ENCODE measurements around the gene PRRT1.
A peak's percentile ranks its signal among the peaks of the same experiment; 100 is the strongest.

PRRT1 gene

GRCh38 chr6:32173051-32173727 is 21.4 kb upstream of the PRRT1 start:
- no peak for DNase-seq

DNA sequence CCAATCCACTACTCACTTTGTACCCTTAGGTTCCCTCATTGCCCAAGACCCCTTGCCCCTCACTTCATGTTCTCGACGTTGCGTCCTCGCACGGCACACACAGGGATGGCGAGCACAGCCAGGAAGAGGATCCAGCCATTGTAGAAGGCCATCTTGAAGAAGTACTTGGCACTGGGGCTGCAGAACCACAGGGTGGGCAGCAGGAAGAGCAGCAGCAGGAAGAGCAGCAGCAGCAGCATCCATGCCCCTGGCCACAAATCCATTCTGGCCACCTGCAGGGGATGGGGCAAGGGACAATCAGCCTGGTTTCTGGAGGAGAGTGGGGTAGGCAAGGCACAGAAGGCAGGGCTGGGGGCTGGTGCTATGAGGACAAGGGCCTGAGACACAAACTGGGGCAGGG is 19.5 kb upstream of the PRRT1 start:
- DNase-seq = no peak

DNA sequence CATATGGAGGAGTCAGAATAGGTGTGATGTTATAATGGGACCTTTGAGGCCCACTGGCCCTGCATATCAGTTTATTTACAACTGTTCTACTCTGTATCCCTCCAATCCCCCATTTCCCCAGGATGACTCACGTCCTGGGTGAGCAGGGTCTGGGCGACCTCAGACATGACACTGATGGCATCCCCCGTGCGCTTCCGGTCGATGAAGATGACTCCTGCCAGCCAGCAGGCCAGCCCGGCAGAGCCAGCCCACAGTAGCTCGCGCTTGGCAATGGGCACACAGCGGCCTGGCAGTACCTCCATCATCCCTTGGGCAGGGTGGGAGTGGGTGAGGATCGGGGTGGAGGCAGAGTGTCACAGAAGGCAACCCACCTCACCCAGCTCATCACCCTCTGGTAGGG is 18.6 kb upstream of the PRRT1 start:
- no peak for DNase-seq

DNA sequence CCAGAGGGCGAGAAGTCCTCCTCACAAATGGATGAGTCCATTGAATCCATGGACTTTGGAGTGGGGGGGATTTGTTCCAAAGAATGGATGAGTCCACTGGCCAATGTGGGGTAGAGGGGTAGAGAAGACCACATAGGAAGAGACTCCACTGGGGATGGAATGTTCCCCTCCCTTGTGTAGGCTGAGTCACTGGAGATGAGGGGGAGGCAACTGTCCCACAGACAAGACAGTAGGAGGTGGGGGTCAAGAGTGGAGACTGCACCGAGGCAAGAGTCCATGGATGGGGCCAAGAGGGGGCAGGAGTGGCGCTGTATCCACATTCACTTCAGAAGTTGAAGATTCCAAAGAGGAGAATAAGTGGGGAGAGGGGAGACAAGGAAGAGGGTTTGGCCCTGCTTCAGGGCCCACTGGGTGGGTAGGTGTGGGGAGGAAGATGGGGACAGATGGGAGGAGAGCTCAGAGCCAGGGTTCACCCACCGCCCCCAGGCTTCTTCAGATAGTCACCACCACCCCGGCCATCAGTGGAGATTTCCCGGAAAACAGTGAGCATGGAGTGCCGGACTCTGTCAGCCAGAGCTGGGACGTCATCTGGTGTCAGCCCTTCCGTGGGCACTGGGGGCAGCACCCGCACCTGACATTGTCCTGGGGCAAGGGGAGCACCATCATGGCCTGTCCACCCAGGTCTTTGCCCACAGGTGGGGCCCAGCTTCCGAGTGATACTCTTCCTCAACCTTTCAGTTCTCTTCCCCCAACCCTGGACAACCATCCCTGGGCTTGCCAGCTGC is 17.3 kb upstream of the PRRT1 start:
- DNase-seq = no peak

DNA sequence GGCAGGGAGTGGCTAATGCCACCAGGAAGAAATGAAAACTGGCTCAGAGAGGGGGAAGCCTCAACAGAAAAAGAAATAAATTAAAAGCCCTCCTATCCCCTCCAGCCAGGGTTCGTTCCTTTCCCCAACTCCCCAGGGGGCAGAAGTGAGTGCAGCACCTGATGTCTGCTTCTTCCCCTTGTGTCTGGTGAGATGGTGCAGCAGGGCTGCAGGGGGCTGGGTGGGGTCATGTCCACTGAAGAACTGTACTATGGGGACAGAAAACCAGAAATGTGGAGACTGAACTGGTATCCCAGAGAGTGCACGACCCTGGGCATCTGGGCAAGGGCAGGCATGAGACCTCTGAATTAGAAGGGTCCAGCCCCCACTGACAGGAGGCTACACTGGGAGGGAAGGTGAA is 16.6 kb upstream of the PRRT1 start:
- no peak for DNase-seq

DNA sequence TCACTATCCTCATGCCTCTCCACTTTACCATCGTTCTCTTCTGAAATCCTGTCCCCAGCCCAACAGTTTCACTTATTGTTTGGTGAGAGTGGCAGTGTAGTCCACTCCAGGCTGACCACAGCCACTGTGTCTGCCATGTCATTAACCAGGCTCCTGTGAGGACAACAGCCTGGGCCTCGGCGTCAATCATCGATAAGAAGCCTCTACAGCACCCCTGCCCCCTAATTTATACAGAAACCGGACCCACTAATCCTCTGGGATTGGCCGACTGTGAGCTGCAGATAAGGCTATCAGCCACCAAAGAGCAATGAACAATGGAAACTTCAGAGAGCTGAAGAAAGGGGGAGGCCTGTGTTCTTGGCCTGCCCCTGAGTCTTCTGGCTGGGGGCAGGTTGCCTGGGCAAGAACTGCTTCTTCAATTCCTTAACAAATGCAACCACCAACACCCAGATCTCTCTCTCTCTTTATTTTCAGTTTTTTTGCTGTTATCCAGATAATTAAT is 16.1 kb upstream of the PRRT1 start:
- no peak for DNase-seq

DNA sequence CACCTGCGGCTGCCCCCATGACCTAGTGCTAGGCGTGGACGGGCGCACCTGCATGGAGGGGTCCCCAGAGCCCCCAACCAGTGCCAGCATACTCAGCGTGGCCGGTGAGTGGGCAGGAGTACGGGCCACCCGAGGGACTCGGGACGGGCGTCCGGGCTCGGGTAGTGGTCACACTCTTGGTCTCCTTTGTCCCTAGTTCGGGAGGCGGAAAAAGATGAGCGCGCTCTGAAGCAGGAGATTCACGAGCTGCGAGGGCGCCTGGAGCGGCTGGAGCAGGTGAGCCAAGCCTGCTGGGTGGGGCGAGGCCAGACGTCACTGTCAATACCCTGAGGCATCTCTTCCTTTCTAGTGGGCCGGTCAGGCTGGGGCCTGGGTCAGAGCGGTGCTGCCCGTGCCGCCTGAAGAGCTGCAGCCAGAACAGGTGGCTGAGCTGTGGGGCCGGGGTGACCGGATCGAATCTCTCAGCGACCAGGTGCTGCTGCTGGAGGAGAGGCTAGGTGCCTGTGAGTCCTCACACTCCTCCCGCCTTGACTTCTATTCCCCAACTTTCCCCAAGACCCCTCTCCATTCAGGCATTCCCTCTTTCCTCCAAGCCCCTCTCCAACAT is 15.5 kb upstream of the PRRT1 start:
- no peak for DNase-seq

DNA sequence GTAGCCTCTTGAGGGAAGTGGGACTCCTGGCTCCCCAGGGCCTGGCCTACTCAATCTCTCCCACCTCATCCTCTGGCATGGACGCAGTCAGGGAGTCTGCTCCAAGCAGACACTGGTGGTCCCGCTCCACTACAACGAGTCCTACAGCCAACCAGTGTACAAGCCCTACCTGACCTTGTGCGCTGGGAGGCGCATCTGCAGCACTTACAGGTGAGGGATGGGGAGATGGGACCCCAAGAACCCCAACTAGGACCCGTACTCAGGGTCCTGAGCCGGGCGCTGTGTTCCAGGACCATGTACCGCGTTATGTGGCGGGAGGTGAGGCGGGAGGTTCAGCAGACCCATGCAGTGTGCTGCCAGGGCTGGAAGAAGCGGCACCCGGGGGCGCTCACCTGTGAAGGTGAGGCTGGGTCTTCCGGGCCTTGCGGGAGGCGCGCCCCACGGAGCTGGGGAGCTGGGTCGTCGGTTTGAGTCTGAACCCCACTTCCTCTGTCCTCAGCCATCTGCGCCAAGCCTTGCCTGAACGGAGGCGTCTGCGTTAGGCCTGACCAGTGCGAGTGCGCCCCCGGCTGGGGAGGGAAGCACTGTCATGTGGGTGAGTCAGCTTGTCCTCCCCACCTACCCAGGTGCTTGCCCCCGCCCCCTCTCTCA is 14.8 kb upstream of the PRRT1 start:
- DNase-seq = no peak

GRCh38 chr6:32164295-32164694 is 12.6 kb upstream of the PRRT1 start, which contains the start of gene EGFL8:
EGFL8 (plus strand) TSS chr6:32164595; CDS start chr6:32166166, 1,571 bp downstream.
- no peak for DNase-seq

GRCh38 chr6:32163559-32164258 is 12.0 kb upstream of the PRRT1 start:
- DNase-seq = no peak

DNA sequence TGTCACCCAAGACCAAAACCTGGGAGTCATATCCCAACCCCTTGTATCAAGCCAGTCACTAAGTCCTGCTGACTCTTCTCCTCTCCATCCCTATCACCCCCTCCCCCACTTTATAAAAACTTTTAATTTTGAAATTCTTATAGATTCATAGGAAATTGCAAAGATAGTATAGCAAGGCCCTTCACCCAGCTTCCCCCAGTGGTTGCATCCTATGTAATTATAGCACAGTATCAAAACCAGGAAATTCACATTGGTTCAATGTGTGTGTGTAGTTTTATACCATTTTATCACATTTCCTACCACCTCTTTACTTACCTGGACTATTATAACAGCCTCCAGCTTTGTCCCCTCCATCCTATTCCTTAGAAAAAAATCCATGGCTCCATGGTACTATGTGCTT is 6.3 kb upstream of the PRRT1 start:
- DNase-seq = no peak

DNA sequence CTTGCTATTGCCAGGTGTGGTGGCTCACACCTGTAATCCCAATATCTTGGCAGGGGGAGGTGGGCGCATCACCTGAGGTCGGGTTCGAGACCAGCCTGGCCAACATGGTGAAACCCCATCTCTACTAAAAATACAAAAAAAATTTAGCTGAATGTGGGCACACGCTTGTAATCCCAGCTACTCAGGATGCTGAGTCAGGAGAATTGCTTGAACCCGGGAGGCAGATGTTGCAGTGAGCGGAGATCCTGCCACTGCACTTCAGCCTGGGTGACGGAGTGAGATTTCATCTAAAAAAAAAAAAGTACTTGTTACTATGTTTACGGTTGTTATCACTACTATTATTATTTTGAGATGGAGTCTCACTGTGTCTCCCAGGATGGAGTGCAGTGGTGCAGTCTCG is 5.2 kb upstream of the PRRT1 start:
- no peak for DNase-seq

DNA sequence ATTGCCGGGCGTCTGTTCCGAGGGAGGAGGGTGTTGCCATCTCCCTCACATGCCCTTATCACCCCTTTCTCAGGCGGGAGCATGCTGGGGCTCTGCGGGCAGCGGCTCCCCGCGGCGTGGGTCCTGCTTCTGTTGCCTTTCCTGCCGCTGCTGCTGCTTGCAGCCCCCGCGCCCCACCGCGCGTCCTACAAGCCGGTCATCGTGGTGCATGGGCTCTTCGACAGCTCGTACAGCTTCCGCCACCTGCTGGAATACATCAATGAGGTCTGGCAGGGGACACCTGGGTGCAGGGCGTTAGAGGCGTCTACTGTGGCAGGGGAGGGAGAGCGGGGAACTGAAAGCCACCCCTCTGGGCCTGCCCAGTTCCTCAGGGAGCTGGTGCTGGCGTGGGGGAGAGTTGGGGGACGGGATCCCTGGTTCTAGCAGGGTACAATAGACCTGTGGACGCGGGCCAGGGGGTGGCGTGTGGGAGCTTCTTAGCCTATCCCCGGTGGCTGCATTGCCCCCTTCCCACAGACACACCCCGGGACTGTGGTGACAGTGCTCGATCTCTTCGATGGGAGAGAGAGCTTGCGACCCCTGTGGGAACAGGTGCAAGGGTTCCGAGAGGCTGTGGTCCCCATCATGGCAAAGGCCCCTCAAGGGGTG is 2.9 kb upstream of the PRRT1 start:
- peak; percentile 15 for DNase-seq

DNA sequence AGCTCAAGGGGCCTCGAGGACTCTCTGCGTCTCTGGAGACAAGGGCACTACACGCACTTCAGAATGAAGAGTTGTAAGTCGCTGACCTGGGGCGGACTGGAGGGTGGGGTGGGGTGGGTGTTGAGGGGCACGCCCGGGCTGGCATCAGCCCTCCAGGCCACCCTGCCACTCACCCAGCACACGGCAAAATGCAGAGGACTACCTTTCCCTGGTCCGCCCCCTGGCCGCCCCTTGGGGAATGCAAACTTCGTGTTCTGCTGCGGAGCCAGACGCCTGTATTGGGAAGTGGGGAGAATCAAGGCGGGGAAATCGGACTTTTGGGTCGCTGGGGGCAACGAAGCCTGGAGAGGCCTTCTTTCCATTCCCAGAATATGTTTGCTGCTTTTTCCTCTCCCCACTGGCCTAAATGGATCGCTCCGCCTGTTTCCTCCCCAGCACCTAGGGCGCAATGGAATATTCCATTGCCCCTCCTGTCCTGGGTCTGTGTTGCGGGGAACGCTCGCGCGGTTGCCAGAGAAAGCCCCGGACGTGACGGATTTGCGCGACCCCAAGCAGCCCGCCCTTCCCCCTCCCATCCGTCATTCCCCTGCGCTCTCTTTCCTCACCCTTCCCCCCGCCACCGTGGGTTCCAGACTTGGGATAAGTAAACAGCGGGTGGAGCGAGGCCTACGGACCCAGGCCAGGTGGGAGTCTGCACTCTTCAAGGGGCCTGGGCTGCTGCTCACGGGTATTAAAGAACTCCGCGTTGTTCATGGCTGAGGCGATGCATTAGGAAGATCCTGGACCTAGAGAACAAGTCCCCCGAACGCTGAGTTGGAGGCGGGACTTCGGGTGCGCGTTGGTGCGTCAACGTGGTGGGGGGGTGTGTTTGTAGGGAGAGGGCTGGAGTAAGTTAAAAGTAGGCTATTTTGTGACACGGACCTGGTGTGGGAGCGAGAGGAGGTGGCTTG is 2.1 kb upstream of the PRRT1 start, which contains the start of gene PPT2:
TSS of gene PPT2 (plus strand) at position 578 of the 950 bp plus-strand sequence. CDS start 454 bp downstream, outside the sequence.
- peak; percentile 77 for DNase-seq

DNA sequence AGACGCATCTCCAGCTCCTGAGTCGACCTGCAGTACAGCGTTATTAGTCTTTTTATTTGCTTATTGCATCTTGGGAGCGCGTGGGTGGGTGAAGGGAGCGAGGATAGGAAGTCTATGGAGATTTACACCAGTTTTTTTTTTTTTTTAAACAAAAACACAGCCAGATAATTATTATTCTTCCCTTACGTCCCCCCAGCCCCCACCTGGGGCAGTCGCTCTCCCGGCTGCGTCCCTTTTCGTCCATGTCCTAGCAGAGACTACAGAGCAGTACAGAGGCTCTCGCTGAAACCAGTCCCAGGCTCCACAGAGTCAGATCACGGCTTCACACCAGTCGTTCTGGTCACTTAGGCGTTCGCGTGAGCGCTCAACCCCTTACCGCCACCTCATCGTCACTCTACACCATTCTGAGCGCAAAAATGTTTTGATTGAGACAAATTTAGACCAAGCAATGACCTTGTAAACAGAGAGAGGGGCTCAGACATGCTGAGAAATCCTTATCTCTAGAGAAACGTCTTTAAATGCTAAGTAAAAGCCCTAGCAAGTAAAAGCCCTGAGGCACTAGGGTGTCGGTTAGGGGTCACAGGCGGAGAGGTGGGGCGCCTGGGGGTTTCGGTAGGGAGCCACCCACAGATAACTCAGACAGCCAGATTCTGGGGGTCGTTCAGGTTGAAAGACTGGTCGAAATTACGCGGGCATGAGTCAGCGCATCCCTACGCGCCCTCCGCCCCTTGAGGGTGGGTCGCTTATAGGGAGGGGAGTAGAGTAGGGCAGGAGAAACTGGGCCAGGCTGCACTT is 1.2 kb upstream of the PRRT1 start:
- no peak for DNase-seq

DNA sequence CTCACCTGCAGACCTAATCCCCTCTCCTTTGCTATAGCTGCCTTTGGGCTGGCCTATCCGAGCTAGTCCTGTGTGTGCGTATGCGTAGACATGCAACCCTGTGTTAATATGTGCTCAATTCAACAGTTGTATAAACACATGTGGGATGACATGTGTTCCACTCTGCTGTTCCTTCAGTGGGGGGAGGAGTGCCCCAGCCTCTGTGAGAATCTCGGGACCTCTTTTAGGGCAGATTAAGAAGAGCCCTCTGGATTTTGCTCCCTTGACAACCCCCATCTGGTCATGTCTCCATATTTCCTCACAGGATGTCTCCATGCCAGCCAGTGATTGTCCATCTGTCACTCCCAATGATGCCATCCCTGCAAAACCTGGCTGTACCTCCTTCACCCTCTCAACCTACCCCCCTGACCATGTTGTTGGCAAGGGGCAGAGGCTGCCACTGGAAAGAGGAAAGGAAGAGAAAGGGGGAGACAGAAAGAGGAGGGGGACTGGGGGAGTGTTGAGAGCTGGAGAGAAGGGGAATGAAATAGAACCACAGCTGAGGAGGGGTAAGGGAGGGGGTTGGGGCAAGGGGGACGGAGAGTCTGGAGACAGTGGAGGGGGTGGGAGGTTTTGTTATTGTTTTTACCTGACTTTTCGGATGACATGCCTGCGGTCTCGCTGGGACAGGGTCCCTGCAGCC is 417 bp downstream of the PRRT1 start:
- DNase-seq = no peak

- DNase-seq = no peak
These were observed 1.5 kb downstream of the PRRT1 start for GRCh38 chr6:32149932-32150870.

GRCh38 chr6:32149092-32149755 is 2.5 kb downstream of the PRRT1 start:
- DNase-seq = no peak

All from NCI-H1048 (cell line).